ENCODE data around the gene TCL1B. TPM values are rescaled to one million over a fixed set of nuclear protein-coding genes. Genes with fewer than 3 reads are reported as not detected.
"Not testable (repeated sequence)": the region's sequence is repeated elsewhere in the genome, so short reads cannot be mapped to it uniquely, and the experiment has no call there.

TCL1B gene, protein sequence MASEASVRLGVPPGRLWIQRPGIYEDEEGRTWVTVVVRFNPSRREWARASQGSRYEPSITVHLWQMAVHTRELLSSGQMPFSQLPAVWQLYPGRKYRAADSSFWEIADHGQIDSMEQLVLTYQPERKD
- not detected for total RNA-seq

DNA sequence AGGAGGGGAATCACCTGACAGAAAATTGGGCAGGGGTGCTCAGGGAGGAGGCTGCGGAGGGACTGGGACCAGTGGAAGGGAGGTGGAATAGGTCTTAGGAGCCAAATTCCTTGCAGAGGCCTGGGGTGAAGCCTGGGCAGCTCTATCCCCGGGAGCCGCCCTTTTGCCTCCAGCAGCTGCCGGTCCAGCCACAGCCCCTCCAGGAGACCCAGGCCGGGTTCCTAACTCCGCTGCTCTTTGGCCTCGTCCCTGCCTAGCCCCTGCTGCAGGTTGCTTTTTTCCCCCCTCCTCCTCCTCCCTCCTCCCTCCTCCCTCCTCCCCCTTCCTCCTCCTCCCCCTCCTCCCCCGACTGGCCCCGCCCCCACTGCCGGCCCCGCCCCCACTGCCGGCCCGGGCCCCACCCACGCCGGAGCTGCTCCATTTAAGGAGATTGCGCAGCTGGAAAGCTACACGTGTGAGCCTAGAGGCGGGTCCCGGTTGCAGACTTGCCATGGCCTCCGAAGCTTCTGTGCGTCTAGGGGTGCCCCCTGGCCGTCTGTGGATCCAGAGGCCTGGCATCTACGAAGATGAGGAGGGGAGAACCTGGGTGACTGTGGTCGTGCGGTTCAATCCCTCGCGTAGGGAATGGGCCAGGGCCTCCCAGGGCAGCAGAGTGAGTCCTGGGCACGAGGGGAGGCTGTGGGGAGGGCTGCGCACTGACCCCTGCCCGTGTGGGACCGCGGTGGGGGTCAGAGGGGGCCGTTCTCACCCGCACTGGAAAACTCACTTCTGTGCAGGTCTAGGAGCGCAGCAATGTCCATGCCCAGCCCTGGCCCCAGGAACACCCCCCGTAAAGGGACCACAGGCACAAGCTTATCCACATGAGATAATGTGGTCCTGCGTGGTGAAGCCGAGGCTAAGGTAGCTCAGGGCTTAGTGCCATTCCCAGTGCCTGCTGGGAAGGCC lies at the start of gene TCL1B:
Gene TCL1B, plus strand, starts transcription at position 449 of the 945 bp plus-strand sequence. Its CDS starts 42 bp downstream, at position 491.
- no peak for DNase-seq (ENCODE audit: low spot score)

DNA sequence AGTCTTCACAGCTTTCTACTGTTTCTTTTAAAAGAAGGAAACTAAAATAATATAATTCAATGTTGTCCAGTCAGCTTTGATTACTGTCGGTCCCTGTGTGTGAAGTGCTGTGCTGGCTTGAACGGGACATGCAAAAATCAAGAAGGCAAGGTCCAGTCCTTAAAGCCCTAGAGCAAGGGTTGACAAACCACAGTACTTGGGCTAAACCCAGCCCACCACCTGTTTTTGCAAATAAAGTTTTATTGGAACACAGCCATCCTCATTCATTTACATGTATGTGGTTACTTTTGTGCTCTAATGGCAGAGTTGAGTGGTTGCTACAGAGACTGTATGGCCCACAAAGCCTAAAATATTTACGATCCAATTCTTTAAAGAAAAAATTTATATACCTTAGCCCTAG lies 41.2 kb upstream of the TCL1B start:
- no peak for DNase-seq (ENCODE audit: low spot score)

DNA sequence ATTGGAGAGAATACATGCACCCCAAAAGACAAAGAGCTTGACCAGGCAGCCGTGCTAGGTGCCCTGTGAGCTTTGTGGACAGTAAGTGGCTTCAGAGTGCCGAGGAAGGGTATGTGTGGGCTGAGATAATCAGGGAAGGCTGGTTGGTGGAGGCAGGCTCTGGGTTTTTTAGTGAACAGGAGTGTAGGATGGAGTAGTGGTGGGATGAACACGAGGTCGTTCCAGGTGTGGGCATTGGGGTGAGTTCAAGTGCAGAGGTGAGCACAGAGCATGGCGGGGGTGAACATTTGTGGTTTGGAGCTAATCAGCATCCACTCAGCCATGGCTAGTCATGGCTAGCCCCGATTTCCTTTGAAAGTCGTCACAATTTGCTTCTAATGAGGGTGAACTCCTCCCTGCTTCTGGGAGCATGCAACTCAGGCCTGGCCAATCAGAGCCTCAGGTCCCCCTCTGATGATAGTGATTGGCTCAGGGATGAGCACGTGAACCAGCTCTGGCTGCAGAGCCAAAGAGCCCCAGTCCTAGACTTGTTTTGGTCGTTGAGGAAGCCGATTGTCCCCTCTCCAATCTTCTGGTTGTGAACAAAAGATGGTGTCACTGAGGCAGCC lies 40.7 kb upstream of the TCL1B start:
- DNase-seq (ENCODE audit: low spot score) = no peak

DNA sequence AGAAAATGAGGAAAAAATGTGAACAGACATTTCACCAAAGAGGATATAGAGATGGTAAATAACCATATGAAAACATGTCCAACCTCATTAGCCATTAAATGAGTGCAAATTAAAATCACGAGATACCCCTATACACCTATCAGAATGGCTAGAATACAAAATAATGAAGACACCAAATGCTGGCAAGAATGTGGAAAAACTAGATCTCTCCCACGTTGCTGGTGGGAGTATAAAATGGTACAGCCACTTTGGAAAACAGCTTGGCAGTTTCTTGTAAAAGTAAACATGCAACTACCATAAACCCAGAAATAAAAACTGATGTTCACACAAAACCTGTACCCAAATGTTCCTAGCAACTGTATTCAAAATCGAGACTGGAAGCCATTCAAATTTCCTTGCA lies 38.3 kb upstream of the TCL1B start:
- DNase-seq (ENCODE audit: low spot score) = no peak

DNA sequence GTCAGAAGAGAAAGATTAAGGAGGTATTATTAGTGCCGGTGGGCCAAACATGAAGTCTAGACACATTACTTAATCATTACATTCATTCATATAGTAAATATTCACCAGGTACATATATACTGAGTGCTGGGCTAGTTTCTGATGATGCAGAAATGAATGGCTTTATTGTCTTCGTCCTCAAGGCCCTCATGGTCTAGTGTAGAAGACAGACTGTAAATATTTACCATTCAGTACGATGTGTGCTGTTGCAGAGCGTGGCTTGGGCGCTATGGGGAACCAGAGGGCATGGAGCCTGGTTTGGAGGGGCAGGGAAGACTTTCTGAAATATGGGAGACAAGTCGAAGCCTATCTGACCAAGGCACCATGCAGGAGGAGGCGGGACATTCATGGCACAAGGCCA lies 37.0 kb upstream of the TCL1B start:
- DNase-seq (ENCODE audit: low spot score) = no peak

DNA sequence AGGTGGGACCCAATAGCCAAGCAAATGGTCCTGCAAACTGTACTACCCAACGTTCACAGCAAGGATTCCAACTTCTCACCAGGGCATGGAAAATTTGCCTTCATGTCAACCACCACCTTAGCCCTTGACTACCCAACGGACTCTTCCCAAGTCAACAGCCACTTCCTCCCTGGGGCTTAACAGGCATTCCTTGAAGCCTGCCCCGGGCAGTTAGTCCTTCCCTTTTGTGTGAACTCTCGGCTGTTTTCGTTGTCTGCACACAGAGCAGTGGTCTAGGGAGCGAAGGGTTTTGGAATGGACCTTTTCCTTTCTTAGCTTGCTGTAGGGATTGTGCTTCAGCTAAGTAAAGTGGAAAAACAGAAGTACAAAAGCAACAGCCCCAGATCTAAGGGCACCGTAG lies 35.2 kb upstream of the TCL1B start:
- no peak for DNase-seq (ENCODE audit: low spot score)

DNA sequence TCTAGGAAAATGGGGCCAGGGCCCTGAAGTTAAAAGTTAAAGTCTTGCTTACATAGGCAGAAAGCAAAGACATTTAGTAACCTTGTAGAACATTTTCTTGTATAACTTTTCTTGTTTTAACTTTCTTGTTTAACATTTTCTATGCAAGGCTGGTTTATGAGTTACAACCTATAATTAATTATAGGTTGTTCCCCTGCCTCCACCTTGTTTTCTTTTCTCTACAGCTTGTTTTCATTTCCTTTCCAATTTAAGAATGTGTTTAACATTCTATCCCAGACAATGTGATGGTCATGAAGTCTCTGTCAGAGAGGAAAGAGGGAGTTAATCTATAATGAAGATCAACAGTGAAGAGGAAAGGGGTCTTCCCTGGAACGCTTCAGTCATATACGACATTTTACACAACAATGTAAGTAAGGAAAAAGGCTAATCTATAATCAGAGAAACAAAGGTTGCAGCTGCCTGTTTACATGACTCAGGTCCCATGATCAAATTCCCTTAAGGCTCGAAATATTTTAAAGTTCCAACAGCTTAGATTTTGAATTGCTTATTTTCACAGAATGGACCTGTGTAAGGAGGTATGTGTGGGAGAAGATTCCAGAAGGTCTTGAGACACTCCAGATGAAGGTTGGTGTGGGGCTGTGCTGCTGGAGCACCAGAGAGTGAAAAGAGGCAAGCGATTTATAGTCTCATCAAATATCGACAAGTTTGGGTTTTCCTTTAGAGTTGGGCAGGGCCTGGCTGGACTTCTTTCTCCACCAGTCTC lies 34.2 kb upstream of the TCL1B start:
- DNase-seq (ENCODE audit: low spot score) = no peak

DNA sequence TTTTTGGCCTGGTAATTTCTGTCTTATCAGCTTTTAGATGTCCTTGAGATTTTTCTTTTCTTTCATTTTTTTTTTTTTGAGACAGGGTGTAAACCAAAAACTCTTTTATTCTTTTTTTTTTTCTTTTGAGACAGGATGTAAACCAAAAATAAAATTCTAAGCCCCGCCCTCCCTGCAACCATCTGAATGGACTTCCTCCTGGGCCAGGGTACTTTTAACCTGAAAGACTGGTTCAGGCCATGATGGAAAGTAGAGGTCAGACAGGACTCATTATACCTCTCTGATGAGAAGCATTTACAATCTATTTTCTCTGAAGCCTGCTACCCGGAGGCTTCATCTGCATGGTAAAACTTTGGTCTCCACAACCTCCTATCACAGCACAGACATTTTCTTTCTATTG lies 33.5 kb upstream of the TCL1B start:
- DNase-seq (ENCODE audit: low spot score) = no peak

DNA sequence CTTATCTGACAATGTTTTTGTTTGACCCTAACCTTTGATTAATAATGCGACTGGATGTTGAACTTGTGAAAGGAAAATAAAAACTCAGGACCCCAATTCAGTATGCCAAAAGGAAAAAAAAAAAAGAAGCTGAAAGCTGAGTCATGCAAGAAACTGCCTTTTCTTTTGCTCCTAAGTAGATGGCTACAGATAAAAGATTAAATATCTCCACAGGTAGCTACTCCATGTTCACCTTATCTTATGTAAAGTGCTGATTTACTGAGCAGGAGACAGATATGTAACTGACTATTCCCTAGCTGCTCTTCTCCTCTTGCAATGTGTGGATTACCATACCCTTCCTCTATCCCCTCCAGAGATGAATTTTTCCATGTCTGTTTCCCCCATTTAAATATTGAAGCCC lies 30.8 kb upstream of the TCL1B start:
- DNase-seq (ENCODE audit: low spot score) = no peak

DNA sequence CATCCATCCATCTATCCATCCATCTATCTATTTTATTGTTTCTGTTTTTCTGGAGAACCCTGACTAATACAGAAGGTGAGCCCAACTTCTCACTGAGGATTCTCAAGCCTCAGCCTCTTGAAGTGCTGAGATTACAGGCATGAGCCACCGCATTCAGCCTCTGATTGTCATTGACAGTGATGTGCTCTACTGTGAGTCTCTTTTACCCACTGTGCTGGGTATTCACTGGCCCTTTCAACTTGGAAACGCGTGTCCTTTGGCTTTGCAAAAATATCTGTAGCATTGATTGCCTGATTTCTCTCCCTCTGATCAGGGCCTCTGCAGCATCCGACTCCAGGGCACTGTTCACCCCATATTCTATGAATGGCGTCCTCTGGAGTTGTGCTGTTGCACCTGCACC lies 29.6 kb upstream of the TCL1B start:
- no peak for DNase-seq (ENCODE audit: low spot score)

DNA sequence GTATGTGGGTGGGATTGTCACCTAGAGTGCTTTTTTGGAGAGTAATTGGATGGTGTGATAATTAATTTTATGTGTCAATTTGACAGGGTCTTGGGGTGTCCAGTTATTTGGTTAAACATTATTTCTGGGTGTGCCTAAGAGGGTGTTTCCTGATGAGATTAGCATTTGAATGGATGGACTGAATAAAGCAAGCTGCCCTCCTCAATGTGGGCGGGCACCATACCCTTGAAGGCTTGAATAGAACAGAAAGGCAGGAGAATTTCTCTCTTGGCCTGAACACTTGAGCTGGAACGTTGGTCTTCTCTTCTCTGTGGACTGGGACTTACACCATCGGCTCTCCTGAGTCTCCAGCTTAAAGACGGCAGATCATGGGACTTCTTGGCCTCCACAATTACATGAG lies 28.8 kb upstream of the TCL1B start:
- DNase-seq (ENCODE audit: low spot score) = no peak

DNA sequence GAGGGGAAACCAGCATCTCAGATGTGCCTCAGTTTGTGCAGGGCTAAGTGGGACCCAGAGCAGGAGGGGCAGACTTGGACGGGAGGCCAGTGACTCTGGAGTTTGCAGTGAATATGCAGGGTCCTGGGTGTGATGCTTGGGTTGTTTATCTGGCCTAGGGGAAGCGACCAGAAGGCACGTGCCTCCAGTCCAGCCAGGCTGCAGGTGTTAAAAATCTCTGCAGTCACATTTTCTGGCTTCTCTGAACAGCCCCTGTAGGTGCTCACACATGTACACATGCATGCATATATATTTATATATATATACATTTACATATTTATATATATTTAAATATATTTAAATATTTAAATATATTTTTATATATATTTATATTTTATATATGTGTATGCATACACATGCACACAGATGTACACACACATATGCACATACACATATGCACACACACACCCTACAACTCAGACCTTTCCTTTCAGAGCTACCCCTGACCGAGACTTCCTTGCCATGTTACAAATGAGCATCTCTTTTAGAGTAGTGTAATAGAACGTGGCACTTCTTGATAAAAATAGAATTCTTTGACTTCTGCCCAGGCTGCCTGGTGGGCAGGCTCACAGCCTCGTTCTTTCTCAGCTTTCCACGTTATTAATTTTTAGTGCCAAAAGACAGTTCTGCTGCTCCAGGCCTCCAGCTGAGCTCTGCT lies 26.8 kb upstream of the TCL1B start:
- DNase-seq (ENCODE audit: low spot score) = no peak

DNA sequence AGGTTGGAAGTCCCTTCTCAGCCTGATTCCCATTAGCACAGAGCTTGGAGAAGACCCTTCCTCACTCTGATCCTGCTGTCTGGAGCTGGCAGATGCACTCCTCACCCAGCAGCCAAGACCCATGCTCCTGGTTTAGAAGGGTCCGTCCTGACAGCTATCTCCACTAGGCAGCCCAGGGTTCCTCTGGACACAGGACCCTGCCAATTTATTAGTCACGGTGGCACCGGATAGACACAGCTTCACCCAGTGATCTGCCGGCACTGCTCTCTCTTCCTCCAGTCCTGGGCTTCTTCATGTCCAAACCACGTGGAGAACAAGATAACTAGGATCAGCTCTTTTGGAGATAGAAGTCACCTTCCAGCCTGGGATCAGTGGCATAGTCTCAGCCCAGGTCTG lies 26.2 kb upstream of the TCL1B start:
- no peak for DNase-seq (ENCODE audit: low spot score)

DNA sequence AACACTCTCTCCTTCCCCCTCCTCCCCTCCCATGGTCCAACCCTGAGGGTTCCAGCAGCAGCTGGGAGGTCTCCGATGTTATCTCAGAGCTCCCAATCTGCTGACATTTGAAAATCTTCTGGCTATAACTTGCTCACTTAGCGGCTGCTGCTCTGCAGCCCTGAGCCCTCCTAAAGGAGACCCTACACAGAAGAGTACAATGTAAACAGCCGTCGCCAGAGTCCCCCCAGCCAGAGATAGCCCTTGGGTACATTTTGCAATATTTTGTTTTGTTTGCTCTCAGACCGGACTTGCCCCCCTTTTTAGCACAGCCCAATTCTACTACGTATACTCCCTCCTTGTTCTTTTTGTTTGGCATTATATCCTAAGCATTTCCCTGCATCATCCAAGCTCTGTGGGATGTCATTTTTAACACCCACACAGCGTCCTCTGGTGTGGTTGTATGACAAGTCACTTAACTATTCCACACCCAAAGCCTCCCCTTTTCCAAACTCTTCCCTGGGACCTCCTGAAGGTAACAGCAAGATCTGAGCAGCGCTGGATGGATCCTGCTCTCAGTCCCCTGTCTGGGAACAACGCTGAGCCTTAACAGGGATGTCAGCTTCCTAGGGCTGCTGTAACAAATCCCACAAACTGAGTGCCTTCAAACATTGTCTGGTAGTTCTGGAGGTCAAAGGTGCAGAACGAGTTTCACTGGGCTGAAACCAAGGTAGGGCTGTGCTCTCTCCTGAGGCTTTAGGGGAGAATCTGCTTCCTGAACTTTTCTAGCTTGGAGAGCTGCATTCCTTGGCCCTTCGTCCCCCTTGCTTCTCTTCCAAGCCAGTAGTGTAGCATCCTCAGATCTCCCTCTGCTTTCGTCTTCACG lies 25.3 kb upstream of the TCL1B start:
- no peak for DNase-seq (ENCODE audit: low spot score)

DNA sequence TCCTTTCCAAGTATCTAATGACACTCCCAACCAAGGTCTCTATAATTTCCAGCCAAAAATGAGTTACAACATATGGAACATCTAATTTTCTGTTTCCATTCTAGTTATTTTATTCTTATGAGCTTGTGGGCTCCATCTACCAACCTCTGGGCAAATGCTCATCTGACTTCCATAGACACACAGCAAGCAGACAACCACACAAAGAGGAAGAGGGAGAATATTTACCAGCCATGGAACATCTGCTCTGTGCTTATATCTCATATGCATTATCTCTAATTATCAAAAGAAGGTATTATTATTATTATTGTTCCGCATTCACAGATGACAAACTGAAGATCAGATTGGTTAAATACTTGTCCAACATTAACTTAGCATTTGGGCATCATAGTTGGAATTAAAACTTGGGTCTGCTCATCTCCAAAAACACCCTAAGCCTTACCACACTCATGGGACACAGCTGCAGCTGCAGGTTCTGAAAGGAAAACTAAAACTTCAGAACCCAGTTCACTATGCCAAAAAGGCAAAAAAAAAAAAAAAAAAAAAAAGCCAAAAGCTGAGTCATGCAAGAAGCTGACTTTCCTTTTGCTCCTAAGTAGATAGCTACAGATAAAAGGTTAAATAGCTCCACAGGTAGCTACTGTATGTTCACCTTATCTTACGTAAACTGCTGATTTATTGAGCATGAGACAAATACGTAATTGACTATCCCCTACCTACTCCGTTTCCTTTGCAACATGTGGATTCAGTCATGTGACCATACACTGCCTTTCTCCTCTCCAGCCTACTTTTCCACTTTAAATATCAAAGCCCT lies 23.6 kb upstream of the TCL1B start:
- DNase-seq (ENCODE audit: low spot score) = no peak

DNA sequence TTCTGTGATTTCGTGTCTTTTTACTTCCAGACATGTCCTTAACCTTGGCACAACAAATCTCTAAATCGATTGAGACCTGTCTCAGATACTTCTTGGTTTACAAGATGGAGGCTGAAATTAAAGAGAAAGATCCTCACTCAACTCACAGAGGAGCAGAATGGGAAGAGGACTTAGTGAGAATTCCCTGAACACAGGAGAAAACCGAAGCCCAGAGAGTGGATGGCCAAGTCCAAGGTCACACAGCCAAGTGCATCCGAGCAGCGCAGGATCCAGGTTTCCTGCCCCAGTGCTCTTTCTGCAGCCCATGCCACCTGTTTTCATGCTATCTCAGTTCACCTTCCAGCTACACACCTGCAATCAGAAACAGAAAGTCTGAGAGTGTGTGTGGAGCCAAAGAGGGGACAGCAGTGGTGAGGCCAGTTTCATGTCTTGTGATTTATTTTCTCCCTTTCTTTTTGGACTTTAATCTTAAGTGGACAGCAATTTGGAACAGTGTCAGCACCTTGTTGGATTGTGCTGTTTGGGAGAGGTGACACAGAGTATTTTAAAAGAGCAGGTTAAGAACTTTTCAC lies 22.9 kb upstream of the TCL1B start:
- DNase-seq (ENCODE audit: low spot score) = peak; percentile 36

DNA sequence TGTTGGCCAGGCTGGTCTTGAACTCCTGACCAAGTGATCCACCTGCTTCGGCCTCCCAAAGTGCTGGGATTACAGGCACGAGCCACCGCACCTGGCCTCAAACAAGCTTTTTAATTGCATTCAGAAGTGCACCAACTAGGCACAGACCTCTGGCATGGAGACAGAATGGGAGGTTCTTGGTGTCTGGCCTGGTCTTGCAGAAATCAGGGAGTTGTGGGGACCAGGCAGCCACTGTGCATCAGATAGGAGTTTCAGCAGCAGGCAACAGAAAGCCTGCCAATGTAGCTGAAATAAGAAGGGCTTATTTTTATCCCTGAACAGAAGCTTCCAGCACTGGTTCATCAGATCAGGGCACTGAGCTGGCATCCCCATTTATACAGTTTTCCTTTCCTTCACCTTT lies 22.2 kb upstream of the TCL1B start:
- DNase-seq (ENCODE audit: low spot score) = no peak

DNA sequence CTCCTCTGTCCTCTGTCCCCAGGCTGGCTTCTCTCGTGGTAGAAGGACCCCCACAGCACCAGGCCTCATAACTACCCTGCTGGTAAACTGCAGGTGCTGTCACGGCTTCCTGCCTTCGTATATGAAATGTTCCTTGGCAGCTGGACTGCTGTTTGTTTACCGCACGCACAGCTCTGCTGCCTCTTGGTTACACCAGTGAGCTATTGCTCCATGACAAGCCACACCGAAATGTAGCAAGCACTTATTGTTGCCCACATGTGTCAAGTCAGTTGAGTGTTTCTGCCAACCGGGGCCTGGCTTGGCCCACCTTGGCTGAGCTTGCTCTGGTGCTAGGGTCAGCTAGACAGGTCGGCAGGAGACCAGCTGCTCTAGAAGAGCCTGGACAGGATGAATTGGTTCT lies 21.7 kb upstream of the TCL1B start:
- no peak for DNase-seq (ENCODE audit: low spot score)

DNA sequence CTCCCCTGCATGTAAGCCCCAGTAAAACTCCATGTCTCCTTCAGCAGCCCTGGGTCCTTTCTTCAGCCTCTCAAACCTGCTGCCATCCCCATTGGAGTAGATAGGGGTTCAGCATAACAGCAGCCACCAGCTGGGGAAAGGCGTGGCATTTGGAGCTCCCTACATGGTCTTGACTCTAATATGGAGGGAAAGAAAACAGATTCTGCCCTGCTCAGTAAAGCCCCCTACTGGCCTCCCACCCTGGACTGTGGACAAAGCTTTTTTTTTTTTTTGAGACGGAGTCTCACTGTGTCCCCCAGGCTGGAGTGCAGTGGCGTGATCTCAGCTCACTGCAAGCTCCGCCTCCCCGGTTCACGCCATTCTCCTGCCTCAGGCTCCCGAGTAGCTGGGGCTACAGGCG lies 20.7 kb upstream of the TCL1B start:
- not testable (repeated sequence) for DNase-seq (ENCODE audit: low spot score)

DNA sequence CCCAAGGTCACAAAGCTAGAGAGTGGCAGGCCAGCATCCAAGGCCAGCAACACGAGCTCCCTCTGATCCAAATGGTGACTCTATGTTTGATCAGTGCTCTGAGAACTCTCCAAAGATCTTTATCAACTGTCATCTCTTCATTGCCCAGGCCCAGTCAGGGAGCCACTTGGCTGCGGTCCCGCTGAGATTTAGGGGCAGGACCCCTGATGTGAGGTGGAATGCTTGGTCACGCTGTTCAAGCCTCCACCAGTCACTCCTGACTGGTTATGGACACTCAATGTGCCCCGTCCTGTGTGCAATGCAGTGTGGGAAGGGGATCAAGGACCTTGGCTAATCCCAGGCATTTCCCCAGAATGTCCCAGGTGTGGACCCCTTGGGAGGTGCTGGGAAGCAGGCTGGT lies 19.8 kb upstream of the TCL1B start:
- DNase-seq (ENCODE audit: low spot score) = no peak
